HG03565 (cell line): ENCODE measurements around the gene CD160.
"Not testable (repeated sequence)": the region's sequence is repeated elsewhere in the genome, so short reads cannot be mapped to it uniquely, and the experiment has no call there.

ENCODE experiments used
- ATAC-seq: cut with Tn5 transposase; IDR thresholded peaks from one replicate; pipeline ENCODE4 v1.9.1; 2021; ENCODE audit warnings: mild to moderate bottlenecking, moderate library complexity; ENCODE audit not compliant: unreplicated experiment

The CD160 gene

DNA sequence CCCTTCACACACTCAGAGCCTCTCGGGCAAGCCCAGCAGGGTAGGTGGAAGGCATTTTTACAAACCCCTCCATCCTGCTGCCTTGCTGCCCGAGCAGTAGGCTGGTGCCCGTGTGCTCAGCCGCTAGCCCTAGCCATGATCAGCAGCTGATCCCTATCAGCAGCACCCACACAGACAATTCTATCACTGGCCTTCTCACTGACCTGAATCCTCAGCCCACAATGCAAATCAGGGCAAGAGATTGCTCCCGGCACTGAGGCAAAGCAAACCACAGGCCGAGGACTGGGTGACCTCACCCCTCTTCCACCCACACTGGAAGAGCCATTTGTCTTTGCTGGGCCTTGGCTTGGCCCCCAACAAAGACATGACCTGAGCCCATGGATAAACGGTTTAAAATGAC lies 11.2 kb upstream of the CD160 start:
- ATAC-seq, result peak; percentile 53

DNA sequence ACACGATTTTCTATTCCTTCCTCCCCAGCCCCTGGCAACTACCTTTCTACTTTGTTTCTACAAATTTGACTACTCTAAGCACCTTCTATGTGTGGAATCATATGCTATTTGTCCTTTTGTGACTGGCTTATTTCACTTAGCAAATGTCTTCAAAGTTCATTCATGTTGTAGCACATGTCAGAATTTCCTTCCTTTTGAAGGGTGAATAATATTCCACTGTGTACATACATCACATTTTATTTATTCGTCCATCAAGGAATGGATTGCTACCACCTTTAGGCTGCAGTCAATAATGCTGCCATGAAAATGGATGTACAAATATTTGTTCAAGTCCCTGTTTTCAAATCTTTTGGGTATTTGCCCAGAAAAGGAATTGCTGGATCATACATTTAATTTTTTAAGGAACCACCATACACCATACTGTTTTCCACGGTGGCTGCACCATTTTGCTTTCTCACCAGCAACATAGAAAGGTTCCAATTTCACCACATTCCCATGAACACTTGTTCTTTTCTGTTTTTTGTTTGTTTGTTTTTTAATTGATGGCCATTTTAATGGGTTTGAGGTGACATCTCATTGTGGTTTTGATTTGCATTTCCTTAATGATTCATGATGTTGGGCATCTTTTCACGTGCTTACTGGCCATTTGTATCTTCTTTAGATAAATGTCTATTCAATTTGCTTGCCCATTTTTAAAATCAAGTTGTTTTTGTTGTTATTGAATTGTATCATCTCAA lies 8.8 kb upstream of the CD160 start:
- ATAC-seq, result no peak

DNA sequence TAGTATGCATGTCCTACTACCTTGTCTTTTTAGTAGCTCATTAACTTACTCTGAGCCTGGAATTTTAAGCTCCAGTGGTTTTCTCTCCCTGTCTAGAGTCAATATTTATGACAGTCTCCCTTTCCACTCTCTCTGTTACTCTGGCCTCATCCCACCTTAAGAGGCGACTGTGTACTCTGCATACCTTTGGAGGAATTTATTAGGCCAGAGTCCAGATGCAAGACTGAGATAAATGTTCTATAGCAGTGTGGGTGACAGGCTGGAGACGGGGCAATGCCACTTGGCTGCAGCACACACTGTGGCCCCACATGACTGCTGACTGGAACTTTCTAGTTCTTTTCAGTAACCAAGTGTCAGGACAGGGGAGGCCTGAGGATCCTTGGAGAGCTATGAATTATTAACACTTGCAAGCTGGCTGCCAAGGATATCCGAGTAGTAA lies 8.1 kb upstream of the CD160 start:
- no peak for ATAC-seq

DNA sequence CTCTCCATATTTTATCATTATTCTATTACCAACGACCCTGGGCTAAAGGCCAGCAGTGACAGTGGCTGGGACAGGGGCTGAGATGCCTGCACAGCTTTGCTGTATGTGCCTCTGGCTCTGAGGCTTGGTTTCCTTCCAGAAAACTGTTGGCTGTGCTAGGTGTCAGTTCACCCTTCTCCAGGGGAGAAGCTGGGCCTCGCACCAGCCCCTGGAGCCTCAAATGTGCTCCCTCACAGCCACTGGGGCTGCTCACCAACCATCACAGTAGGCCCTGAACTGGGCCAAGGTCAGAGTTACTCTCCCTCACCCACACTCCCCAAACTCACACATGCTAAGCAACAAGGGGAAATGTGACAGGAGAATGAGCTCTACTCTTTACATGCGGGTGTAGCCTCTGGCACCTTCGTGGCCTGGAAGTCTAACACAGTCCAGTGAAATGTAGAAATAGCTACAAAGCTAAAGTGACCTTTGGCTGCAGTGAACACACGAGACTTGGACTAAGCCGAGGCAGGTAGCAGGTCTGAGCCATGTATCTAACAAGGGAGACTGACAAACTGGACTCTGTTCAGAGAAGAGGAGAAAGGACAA lies 4.7 kb upstream of the CD160 start:
- no peak for ATAC-seq

DNA sequence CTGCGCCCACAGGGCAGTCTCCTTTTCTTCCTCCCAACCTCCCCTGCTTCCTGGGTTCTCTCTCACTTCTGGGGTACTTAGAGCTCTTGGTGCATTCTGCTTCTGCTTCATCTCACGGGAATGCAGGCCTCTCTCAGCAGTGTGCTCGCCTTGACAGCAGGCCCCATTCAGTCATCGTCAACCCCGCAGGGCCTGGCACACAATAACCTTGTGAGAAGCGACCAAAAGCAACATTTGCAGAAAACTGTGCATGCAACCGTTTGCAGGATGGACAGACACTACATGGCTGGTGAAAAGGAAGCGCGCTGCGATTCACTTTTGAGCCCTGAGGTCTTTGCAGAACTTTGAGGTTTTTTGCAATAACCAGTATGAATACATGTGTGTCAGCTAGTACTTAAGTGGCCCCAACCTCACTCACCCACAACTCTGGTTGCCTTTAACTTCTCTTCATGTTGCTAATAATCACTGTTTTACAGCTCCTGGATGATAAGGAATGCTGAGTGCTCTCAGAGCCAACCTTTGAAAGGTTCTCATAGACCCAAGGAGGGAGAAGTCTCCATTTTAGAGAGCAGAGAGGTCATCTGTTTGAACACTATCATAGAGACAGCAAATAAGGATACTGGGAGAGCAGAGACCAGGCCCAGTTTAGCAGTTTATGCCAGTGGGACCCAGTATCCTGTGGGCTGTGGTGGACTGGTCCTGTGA lies 2.5 kb upstream of the CD160 start:
- no peak for ATAC-seq

DNA sequence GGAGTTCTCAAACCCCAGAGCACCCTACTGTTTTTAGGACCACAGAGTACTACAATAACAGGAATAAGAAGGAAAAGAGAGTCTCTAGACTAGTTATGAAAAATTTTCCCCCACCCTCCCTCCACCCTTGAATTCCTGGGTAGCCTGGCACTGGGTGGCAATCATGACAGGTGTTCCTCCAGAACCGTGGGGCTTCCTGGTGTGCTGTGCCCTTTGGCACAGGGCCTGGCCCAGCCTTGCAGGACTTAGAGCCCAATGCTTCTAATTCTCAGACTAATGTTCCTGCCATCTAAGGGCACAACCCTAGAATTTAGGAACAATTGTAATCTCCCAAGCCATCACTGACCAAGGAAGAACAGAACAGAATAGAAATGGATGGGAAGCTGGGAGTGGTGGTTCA lies 1.5 kb upstream of the CD160 start:
- ATAC-seq, result no peak

DNA sequence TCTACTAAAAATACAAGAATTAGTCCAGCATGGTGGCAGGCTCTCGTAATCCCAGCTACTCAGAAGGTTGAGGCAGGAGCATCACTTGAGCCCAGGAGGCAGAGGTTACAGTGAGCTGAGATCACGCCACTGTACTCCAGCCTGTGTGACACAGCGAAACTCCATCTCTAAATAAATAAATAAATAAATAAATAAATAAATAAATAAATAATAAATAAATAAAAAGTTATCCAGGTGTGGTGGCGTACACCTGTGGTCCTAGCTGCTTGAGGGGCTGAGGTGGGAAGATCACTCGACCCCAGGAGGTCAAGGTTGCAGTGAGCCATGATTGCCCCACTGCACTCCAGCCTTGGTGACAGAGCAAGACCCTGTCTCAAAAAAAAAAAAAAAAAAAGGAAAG lies 834 bp upstream of the CD160 start:
- not testable (repeated sequence) for ATAC-seq

DNA sequence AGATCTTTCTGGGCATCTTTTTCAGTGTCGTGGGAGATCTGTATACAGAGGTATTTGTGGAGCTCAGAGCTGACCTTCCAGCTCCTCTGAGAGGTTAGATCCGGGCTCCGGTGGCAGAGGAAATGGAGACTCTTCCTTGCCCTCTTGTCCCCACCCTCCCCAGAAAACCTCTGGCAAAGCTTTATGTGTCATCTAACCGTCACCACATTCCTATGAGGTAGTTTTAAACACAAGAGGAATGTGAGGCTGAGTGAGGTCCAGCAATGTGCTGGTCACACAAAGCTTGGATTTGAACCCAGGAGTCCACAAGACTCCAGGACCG lies 1.2 kb downstream of the CD160 start:
- no peak for ATAC-seq

DNA sequence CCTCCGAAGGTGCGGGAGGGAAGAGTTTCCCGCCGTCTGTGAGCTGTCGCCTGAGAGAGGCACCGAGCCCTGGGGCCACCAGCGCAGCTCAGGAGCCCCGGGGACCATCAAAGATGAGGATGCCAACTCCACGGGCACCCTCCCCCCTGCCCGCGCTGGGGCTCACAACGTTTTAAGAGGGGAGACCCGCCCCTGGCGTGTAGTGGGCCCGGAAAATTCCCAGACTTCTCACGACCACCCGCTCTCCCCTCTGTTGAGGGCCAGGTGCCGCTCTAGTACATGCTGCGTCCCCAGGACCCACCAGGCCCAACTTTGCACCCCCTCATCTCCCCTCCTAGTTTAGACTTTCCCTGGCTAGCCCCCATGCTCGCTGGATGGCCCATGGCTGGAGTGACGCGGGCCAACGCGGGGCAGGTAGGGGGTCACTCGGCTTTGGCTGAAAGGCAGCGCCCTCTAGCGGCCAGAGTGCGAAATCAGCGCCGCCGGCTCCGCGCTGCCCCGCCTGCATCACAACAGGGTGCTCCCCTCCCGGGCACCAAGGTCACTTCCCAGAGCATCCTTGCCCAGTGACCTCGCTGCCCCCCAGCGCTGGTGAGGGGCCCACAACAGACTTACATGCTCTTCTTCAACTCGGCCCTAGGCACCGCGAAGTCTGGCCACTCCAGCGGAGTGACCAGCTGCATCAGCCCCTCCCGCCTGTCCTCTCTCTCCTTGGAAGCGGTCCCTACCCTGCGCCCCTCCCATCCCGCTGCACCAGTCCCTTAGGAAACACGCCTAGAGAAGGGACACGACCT lies 1.8 kb downstream of the CD160 start:
- peak; percentile 56 for ATAC-seq

DNA sequence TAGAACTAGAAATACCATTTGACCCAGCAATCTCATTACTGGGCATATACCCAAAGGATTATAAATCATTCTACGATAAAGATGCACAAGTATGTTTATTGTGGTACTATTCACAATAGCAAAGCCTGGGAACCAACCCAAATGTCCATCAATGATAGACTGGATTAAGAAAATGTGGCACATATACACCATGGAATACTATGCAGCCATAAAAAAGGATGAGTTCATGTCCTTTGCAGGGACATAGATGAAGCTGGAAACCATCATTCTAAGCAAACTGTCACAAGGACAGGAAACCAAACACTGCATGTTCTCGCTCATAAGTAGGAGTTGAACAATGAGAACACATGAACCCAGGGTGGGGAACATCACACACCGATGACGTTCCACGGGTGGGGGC lies 6.9 kb downstream of the CD160 start:
- ATAC-seq, result not testable (repeated sequence)

DNA sequence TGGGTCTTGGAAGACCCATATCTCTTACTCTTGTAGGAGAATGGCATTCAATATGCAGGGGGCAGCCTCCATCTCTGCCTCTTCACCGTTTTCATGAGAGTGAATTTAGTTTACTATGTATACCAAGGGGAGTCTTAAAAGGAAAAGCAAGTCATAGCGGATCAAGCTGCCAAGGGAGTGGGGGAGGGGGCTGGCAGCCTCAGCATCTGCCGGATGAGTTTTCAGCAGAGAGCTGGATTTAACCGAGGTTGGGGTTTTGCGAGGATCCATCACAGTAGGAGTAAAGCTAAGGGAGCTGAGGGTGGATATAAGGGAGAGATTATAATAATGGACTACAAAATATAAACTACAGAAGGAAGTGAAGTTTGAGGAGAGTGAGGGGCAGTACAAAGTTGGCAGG lies 9.9 kb downstream of the CD160 start:
- ATAC-seq, result no peak

DNA sequence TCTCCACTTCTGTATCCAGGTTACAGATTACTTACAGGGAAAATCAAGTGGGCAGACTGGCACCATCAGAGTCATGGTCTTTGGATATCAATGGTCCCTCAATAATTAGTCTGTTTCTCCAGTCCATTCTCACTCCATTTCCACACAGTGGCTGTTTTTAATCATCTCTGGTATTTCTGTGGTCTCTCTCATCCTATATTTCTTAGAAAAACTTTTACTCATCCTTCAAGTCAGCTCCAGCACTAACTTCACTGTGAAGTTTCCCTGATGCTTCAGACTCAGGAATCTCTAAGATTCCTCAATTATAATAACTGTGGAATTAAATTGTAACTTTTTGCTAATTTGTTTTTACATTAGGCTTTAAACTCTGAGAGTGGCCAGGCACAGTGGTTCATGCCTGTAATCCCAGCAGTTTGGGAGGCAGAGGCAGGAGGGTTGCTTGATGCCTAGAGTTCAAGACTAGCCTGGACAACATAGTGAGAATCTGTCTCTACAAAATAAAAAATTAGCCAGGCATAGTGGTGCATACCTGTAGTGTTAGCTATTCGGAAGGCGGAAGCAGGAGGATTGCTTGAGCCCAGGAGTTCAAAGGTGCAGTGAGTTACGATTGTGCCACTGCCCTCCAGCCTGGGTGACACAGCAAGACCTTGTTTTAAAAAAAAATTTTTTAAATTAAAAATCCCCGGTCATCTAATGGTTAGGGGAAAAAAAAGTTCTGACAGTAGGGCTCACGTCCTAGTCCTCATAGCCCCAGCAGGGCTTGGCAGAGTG lies 10.6 kb downstream of the CD160 start:
- ATAC-seq, result no peak

DNA sequence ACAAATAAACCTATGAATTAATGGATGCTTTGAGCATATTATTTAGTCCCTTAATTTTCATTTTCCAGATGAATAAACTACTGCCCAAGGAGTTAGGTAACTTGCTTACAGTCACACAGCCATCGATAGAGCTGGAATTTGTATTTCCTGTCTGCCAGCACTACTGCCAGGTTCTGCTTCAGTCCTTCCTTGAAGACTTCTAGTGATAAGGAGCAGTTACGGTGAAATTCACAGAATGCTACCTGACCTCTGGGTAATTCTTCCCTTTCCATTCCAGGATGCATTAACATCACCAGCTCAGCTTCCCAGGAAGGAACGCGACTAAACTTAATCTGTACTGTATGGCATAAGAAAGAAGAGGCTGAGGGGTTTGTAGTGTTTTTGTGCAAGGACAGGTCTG lies 11.2 kb downstream of the CD160 start:
- no peak for ATAC-seq

DNA sequence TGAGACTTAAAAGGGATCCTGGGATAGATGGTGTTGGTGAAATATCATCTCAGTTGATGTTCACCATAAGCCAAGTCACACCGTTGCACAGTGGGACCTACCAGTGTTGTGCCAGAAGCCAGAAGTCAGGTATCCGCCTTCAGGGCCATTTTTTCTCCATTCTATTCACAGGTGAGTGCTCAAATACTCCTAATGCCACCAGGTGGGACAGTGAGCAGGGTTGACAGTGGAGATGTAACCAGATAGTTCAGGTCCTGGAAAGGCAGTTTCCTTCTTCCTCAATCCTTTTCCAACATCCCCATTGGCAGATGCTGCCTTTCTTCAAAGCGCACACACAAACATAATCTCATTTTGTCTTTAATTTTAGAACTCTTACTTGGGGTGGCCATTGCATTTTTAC lies 11.6 kb downstream of the CD160 start:
- no peak for ATAC-seq

DNA sequence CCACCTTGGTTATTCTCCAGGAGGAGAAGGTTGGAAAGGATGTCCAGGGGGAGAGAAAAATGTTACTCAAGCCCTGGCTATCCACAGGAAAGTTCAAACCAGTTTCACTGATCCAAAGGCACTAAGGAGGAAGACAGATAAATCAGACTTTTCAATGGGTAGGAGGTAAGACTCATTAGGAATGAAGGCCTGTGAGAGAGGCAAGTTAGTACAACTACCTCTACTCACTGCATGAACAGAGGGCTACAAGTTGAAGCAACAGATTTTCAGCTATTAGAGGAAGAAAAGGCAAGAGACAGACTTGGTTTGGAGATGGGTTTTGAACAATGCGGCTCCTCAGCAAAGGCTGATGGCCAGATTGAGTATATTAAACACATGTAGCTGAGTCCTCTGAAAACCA lies 16.9 kb downstream of the CD160 start:
- no peak for ATAC-seq

DNA sequence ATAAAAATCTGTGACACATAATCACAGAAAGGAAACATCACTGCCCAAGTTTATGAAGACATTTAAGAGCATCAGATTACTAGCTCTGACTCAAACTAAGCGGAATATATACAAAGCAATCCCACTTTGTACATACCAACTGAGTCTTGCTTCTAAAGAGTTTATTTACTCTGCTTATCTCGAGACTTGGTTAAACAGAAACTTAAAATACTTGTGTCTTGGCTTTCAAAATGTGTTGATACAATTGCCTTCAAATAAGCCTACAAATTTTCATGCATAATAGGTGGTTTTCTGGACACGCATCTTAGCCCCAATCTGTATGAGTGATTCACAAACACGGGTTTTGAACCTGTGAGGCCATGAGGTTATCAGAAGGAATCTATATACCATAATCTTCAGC lies 21.0 kb downstream of the CD160 start:
- ATAC-seq, result no peak

DNA sequence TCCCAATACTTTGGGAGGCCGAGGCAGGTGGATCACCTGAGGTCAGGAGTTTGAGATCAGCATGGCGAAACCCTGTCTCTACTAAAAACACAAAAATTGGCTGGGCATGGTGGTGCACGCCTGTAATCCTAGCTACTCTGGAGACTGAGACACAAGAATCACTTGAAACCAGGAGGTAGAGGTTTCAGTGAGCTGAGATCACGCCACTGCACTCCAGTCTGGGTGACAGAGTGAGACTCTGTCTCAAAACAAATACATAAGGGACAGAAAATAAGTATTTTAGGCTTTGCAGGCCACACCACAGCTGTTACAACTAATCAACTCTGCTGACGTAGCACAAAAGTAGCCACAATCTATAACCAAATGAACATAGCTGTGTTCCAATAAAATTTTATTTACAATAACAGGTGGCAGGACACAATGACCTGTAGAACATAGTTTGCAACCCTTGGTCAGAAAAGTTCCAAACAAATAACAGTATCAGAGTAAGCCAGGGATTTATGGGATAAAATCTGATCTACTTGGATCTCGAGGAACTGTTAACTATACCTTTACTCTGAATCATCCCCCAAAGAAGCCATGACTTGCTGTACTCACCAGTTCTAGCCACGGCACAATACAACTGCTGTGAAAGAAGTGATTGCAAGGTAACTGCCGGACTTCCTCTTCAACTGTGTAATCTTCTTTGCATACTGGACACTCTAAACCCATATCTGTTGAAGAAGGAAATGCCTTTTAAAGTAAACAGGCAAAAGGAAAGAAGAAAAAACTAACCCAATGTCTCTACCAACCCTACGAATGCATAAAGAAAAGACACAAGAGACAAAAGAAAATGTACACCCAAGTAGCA lies 28.3 kb downstream of the CD160 start:
- no peak for ATAC-seq

DNA sequence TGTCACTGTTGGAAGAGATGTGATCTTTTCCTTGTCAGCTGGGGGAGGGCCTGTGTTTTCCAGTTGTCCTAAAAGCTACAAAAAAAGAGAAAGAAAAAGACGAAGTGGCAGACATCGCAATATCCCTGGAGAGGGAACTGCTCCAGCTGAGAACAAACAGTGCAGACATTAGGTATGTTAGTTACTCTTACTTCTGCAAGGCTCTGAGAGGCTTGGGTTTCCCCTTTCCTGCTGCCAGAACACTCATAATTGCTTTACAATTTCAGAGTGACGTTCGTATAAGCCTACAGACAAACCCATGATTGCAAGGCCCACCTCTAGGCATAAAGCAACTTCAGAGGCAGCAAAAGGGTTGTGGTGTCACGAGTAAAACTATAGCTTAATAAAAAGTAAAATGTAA lies 31.1 kb downstream of the CD160 start:
- no peak for ATAC-seq

DNA sequence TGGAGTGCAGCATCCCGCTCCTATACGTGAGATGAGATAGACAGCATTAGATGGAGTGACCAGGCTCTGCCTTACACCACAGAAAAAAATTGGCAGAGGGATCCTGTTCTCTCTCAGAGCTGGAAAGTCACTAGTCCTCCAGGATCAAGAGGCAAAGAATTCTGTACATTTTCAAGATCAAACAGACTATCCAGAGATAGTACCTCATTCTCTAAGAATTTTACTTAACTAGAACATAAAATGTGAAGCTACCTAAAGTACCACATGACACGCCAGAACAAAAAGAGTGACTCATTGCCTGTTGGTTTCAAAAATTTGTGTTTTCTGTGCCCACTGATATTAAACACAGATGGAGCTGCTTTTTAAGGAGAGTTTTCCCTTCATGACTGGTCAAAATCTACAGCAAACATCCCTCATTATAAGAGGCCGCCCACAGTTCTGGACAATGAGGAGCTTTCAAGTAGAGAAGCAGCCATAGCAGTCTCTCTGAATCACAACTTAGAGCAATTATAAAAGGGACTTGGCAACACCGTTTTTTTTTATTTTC lies 32.3 kb downstream of the CD160 start:
- no peak for ATAC-seq

DNA sequence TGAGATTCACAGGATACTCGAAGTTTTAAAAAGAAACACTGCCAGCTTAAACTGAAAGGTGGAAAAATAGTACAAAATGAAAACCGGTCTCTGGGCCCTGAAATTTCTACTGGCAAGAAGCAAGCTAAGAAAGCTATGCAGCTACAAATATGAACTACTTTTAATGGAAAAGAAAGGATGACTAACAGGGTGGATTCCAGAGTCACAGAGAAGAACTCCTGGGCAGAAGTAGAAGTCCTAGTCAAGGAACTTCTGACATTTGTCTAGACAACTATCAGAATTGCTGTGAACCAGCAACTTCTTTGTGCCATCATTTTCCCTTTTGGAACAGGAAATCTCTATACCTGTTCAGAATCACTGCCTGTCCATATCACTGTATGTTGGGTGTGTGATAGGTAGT lies 38.1 kb downstream of the CD160 start:
- ATAC-seq, result no peak
